Neural cell (in vitro differentiated cells): ENCODE results near the gene ATP1A4.

Experiments used
- POLR2AphosphoS5 ChIP-seq: IDR thresholded peaks from 2 replicates; pipeline ENCODE4 v1.6.1; 2012
- RAD21 ChIP-seq: fragments of 450-650 bp; conservative IDR thresholded peaks from 2 replicates; pipeline ENCODE4 v1.6.1; 2014; ENCODE audit warnings: antibody characterized with exemption, mild to moderate bottlenecking, moderate library complexity
- TF ChIP-seq, protein P1 (sequence below): fragments of 450-650 bp; IDR thresholded peaks from 2 replicates; pipeline ENCODE4 v1.5.1; 2014; ENCODE audit warnings: antibody characterized with exemption, mild to moderate bottlenecking, moderate library complexity; ENCODE audit not compliant: poor library complexity, severe bottlenecking

- TF ChIP-seq, protein P1, sequence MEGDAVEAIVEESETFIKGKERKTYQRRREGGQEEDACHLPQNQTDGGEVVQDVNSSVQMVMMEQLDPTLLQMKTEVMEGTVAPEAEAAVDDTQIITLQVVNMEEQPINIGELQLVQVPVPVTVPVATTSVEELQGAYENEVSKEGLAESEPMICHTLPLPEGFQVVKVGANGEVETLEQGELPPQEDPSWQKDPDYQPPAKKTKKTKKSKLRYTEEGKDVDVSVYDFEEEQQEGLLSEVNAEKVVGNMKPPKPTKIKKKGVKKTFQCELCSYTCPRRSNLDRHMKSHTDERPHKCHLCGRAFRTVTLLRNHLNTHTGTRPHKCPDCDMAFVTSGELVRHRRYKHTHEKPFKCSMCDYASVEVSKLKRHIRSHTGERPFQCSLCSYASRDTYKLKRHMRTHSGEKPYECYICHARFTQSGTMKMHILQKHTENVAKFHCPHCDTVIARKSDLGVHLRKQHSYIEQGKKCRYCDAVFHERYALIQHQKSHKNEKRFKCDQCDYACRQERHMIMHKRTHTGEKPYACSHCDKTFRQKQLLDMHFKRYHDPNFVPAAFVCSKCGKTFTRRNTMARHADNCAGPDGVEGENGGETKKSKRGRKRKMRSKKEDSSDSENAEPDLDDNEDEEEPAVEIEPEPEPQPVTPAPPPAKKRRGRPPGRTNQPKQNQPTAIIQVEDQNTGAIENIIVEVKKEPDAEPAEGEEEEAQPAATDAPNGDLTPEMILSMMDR, result no peak
- TF ChIP-seq POLR2AphosphoS5 (no peak), RAD21 (no peak)
Observed at GRCh38 chr1:160114085-160114484, 37.3 kb upstream of the ATP1A4 start.
